Fibroblast of lung (primary cell): ENCODE measurements around the gene AMDHD2.

Experiments used
- CTCF ChIP-seq, 2 donors: IDR thresholded peaks in 1 of 2; conservative IDR thresholded peaks in 1 of 2; 1 replicate in 1 of 2; 2 replicates in 1 of 2; pipeline ENCODE4 v1.5.1; 2011 to 2012; ENCODE audit warnings: low read length in 2 of 2, control low read depth in 1 of 2, inconsistent platforms in 1 of 2, low read depth in 1 of 2, mild to moderate bottlenecking in 1 of 2
- EZH2 ChIP-seq: IDR thresholded peaks from 2 replicates; pipeline ENCODE4 v1.5.1; 2012; ENCODE audit warnings: low read length, control low read depth, mild to moderate bottlenecking; ENCODE audit errors: missing control alignments

DNA sequence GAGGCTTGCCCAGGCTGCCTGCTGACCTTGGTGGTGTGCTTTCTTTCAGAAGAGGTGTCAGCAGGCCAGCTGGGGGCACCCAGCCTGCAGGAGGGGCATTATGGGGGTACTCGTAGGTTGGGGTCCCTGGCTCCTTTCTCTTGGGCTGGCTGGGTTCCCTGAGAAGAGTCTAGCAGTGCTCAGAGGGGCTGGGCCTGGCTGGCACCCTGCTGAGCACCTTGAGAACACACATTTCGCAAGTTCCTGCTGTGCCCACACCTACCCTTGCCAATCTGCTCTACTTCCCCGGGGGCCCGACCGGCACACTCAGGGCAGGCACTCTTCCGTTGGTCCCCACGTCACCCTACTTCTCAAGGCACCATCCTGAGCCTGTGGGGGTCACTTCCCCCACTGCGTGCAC is 6.0 kb downstream of the AMDHD2 start:
- TF ChIP-seq CTCF (conservative IDR thresholded peaks at IDR 0.05 in 1 of 2, IDR thresholded peaks at IDR 0.05 in 1 of 2; ENCODE audit: low read depth in 1 of 2, low read length in 2 of 2), result no peak
- TF ChIP-seq EZH2, result no peak
